Ovary (tissue), 9 donors: ENCODE data around the gene ELL2. TPM values are rescaled to one million over a fixed set of nuclear protein-coding genes. Genes with fewer than 3 reads are reported as not detected.

Experiments
- DNase-seq, 5 donors: peaks; one replicate each; pipeline ENCODE4 v3.0.0-alpha.2; 2019 to 2020
- H3K27ac ChIP-seq, 2 donors: fragments of 200-600 bp; one replicate each; pipeline versions ENCODE4 v1.5.1 to v1.8.0; 2019 to 2022
- H3K27me3 ChIP-seq: fragments of 200-600 bp; one replicate; pipeline ENCODE4 v1.8.0; 2022
- H3K36me3 ChIP-seq: fragments of 200-600 bp; sonication (generic); one replicate; pipeline ENCODE4 v1.5.1; 2019
- H3K4me1 ChIP-seq: one replicate; pipeline ENCODE4 v1.8.1; 2013; ENCODE audit warnings: mild to moderate bottlenecking, moderate library complexity; ENCODE audit not compliant: insufficient read depth
- H3K4me3 ChIP-seq: fragments of 200-600 bp; sonication (generic); one replicate; pipeline ENCODE4 v1.5.1; 2017
- H3K9me3 ChIP-seq, 2 donors: fragments of 200-600 bp in 1 of 2; sonication (generic) in 1 of 2; one replicate each; pipeline versions ENCODE4 v1.5.1 to v1.8.1; 2013 to 2019; ENCODE audit warnings: mild to moderate bottlenecking in 1 of 2, moderate library complexity in 1 of 2
- EP300 ChIP-seq: sonication (generic); formaldehyde crosslinking; IDR thresholded peaks from one replicate; pipeline ENCODE4 v1.6.1; 2017; ENCODE audit warnings: antibody characterized with exemption
- POLR2A ChIP-seq: fragments of 450-650 bp; IDR thresholded peaks from one replicate; pipeline ENCODE4 v1.6.1; 2017; ENCODE audit warnings: antibody characterized with exemption, mild to moderate bottlenecking, moderate library complexity
- WGBS, 3 donors: extraction: QIAGEN DNeasy Blood & Tissue Kit in 1 of 3; methylation state at CpG; one replicate each; pipeline versions ENCODE4 v1.1.5 to v1.1.7; 2013 to 2017; 5-methylcytosine and 5-hydroxymethylcytosine counted together
- intact Hi-C, 4 donors: fragments of 100-400 bp; cut with DNase I; formaldehyde crosslinking; loops; one replicate each; pipeline versions ENCODE4 v1.11.0 to v1.15.1; 2022 to 2023
- polyA plus RNA-seq, 2 donors: library from polyadenylated mRNA; stranded (reverse); fragments of 200-250 nt in 1 of 2; fragments of 350-450 nt in 1 of 2; fragmentation: Illumina TruSeq in 1 of 2; extraction: RNeasy Lipid Tissue Mini Kit (QIAGEN cat#74804) in 1 of 2; gene quantifications; one replicate each; pipeline ENCODE4 v1.2.3, GENCODE V29; 2013 to 2014
- total RNA-seq, 7 donors: library from RNA; depleted of rRNA in 2 of 7; stranded (reverse); fragments of >200 nt in 2 of 7; fragmentation: NEBNext Ultra II Directional in 3 of 7; extraction: Animal tissue kit (Norgen Biotek cat#: 25700) in 3 of 7; gene quantifications; one replicate each; pipeline versions ENCODE4 v1.1.0 to v1.2.4, GENCODE V29; 2016 to 2023
- TF ChIP-seq, protein P1 (sequence below), 3 donors: fragments of 450-650 bp in 2 of 3; fragments of 200-600 bp in 1 of 3; IDR thresholded peaks; one replicate each; pipeline versions ENCODE4 v1.5.1 to v1.8.0; 2016 to 2022; ENCODE audit warnings: antibody characterized with exemption in 3 of 3, mild to moderate bottlenecking in 1 of 3
- donor health status: DM: no; HTN: no; CAD: no; lungs with moderate emphysema.
- donor health status: DM: no; HTN: no; CAD: no.
- donor health status: Bipolar disorder and iron deficiency.
- donor health status: DM: yes; HTN: yes; CAD: no.
- donor health status: DM: no; HTN: no; CAD: no.
- donor health status: DM: yes; HTN: yes; CAD: no.

The ELL2 gene
- total and polyA plus RNA-seq, 9 donors, result 7.2 to 73.2 (median 25.1) TPM

DNA sequence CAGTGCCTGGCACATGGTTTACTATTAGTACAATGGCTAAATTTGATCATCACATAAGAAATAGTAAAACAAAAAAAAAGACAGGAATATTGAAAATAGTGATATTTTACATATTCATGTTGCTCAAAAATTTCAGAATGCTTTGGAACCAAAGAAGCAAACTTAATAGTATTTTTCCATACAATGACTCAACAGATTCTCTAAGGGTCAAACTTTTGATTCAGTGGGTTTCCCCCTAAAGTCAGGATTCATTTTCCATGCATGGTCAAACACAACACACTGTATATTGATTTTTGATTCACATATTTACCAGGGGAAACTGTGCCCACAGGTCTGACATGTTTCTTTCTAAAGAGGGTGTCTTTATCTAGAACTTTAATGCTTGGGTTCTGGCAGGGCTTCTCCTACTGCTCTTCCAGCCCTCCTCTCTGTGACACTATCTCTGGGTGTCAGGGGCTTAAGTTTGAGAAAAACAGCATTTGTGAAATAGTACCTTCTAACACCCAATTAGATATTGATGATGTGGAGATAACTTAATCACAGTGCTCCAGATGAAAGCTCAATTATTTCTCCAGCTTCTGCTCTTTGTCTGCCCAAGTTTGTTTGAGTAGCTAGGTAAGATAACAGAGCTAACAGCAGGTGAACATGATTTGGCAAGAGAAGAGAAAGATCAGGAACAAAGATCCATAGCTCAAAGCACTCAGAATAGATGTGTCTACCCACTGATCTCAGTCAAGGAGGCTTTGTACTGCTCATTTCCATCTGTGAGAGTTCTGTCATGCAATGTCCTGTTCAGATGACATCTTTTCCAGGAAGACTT lies 35.5 kb upstream of the ELL2 start:
- Histone ChIP-seq H3K4me3 (no peak overlapping the region), H3K27ac (no peak overlapping the region), H3K27me3 (no peaks in the 10 kb centered on the region), H3K36me3 (no peaks in the 10 kb centered on the region), H3K4me1 (no peaks in the 10 kb centered on the region), H3K9me3 (no peaks in the 10 kb centered on the region)
- no peak for TF ChIP-seq POLR2A
- TF ChIP-seq EP300, result no peak
- TF ChIP-seq, protein P1, sequence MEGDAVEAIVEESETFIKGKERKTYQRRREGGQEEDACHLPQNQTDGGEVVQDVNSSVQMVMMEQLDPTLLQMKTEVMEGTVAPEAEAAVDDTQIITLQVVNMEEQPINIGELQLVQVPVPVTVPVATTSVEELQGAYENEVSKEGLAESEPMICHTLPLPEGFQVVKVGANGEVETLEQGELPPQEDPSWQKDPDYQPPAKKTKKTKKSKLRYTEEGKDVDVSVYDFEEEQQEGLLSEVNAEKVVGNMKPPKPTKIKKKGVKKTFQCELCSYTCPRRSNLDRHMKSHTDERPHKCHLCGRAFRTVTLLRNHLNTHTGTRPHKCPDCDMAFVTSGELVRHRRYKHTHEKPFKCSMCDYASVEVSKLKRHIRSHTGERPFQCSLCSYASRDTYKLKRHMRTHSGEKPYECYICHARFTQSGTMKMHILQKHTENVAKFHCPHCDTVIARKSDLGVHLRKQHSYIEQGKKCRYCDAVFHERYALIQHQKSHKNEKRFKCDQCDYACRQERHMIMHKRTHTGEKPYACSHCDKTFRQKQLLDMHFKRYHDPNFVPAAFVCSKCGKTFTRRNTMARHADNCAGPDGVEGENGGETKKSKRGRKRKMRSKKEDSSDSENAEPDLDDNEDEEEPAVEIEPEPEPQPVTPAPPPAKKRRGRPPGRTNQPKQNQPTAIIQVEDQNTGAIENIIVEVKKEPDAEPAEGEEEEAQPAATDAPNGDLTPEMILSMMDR (IDR thresholded peaks at IDR 0.05), result no peak
- DNase-seq, result no peak
- intact Hi-C loops, result no loop called here

DNA sequence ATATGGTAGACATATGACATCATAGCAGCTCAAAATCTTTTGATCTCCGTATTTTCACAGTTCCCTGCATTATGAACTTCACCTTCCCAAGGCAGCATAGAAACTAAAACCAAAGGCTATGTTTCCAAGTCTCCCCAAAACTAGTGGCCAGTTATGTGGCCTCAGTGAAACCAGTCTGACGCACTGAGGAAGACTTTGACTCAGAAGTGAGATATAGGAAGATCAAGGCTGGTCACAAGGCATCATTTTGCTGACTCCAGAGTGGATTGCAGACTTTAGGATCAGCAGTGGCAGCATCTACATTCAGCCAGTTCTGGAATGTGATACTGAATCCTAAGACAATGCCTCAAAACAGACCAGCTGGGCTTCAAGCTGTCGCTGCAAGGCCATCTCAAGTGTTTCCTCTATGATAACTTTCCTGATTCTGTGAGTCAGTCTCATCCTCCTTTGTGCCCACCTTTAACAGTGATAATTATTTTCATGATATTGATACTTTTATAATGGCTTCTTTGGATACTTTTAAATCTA lies 34.4 kb upstream of the ELL2 start:
- Histone ChIP-seq H3K27me3 (no peaks in the 10 kb centered on the region), H3K9me3 (no peaks in the 10 kb centered on the region), H3K4me3 (no peak overlapping the region), H3K4me1 (no peaks in the 10 kb centered on the region), H3K27ac (no peak overlapping the region), H3K36me3 (no peaks in the 10 kb centered on the region)
- intact Hi-C loops, result no loop called here
- DNase-seq, result no peak
- TF ChIP-seq, protein P1 (IDR thresholded peaks at IDR 0.05), result no peak
- TF ChIP-seq EP300 (no peak), POLR2A (no peak)
- WGBS, 3 donors, result 82 to 86% (median 83%) methylated on average over 3 of the region's 3 CpGs

DNA sequence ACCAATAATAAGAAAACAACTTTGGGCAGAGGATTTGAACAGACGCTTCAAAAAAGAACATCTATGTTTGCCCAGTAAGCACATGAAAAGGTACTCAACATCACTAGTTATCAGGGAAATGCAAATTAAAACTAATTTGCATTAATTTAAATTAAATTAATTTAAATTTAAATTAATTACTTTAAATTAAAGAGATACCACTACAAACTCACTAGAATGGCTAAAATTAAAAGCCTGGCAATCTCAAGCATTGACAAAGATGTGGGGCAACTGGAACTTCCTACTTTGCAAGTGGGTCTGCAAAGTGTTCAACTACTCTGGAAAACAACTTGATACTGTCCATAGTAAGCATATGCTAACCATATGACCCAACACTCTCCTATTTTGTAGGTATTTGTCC lies 32.1 kb upstream of the ELL2 start:
- TF ChIP-seq POLR2A (no peak), EP300 (no peak)
- TF ChIP-seq, protein P1 (IDR thresholded peaks at IDR 0.05), result no peak
- no peaks in the 10 kb centered on the region for H3K9me3 ChIP-seq
- H3K36me3 ChIP-seq, result no peaks in the 10 kb centered on the region
- no peak overlapping the region for H3K4me3 ChIP-seq
- no peak overlapping the region for H3K27ac ChIP-seq
- no peaks in the 10 kb centered on the region for H3K4me1 ChIP-seq
- intact Hi-C loops, result no loop called here
- no peaks in the 10 kb centered on the region for H3K27me3 ChIP-seq
- 93 to 100% (median 98%) methylated on average over 1 of the region's 1 CpG for WGBS, 3 donors
- no peak for DNase-seq

DNA sequence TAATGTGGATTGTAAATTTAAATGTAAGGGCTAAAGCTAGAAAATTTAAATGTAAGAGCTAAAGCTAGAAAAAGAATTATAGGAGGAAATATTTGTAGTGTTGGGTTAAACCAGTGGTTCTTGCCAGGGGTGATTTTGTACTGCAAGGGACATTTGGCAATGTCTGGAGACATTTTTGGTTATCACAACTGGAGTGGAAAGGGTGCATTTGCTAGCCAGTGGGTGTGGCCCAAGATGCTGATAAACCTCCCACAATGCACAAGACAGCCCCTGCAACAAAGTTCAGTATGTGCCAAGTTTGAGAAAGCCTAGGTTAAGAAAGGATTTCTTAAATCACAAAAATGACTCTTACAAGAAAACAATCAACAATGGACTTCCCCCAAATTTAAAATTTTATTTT lies 31.6 kb upstream of the ELL2 start:
- no peak for TF ChIP-seq EP300
- Histone ChIP-seq H3K9me3 (no peaks in the 10 kb centered on the region), H3K4me3 (no peak overlapping the region), H3K4me1 (no peaks in the 10 kb centered on the region), H3K27ac (no peak overlapping the region), H3K36me3 (no peaks in the 10 kb centered on the region), H3K27me3 (no peaks in the 10 kb centered on the region)
- intact Hi-C loops, result no loop called here
- no peak for DNase-seq

DNA sequence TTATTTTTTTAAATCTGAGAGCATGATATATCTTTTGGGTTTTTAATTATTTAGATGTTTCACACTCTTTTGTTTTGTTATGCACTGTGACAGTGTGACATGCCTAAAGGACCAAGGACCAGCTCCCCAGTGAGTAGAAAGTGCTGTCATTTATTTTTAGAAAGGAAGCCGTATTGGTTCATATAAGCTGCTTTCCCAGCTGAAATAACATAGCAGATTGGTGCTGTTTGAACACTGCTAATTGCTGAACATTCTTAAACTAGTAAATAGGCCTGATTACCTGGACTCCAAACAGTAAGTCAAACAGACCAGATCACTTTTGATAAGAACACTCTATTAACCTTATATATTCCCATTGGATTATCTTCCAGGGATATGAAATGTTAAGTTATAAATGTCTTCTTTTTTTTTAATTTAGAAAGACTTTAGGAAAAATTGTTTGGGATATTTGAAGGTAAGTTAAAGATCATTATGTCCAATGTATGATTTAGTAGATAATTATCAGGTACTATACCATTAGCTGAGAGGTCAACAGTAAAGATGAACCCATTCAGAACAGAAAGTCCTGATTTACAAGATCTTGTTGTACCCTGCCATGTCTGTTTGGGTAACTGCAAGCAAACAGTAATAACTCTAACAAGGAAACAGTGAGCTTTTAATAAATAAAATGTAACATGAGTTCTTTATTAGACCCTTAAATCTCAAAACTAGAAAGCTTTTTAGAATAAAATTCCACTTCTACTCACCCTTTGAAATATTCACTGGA lies 27.8 kb upstream of the ELL2 start:
- no peaks in the 10 kb centered on the region for H3K4me1 ChIP-seq
- no peaks in the 10 kb centered on the region for H3K27me3 ChIP-seq
- WGBS, 3 donors, result 18 to 43% (median 33%) methylated on average over 1 of the region's 1 CpG
- no peaks in the 10 kb centered on the region for H3K36me3 ChIP-seq
- TF ChIP-seq, protein P1 (IDR thresholded peaks at IDR 0.05), result no peak
- intact Hi-C loops, result no loop called here
- H3K27ac ChIP-seq, result no peak overlapping the region
- H3K4me3 ChIP-seq, result no peak overlapping the region
- H3K9me3 ChIP-seq, result no peaks in the 10 kb centered on the region
- DNase-seq, result no peak
